ENCODE measurements around the gene KCMF1.

The KCMF1 gene

DNA sequence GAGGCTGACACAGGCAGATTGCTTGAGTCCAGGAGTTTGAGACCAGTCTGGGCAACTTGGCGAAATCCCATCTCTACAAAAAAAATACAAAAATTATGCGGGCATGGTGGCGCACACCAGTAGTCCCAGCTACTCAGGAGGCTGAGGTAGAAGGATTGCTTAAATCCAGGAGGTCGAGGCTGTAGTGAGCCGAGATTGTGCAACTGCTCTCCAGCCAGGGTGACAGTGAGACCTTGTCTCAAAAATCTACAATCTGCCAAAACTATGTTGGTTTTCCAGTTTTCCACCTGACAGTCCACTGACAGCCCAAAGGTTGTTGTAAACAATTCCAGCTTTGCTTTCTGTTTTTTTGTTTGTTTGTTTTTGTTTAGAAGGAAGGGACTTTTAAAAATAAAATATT, 51.3 kb downstream of the KCMF1 start:
- no peak for DNase-seq (ENCODE audit: low spot score)

GRCh38 chr2:85024372-85025047, 53.5 kb downstream of the KCMF1 start:
- DNase-seq (ENCODE audit: low spot score) = no peak

DNA sequence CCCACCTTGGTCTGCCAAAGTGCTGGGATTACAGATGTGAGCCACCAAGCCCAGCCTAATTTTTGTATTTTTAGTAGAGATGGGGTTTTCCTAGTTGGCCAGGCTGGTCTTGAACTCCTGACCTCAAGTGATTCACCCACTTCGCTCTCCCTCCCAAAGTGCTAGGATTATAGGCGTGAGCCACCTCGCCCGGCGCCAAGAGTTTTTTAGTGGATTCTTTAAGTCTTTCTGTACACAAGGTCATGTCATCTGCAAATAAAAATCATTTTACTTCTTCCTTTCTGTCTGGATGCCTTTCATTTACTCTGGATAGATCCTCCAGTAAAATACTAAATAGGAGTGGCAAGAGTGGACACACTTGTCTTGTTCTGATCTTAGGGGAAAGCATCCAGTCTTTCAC, 61.7 kb downstream of the KCMF1 start:
- no peak for DNase-seq (ENCODE audit: low spot score)

DNA sequence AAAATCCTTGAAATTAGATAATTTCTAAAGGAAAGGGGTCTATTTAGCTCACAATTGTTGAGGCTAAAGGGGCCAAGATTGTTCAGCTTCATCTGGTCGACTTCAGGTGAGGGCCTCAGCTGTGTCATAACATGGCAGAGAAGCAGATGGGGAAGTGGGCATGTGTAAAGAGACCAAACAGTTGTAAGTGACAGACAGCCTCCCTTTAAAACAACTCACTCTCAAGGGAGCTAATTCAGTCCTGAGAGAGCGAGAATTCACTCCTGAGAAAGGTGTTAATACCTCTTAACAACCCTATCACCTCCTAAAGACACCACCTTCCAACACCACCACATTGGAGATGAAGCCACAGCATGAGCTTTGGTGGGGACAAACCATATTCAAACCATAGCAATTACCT, 62.4 kb downstream of the KCMF1 start:
- DNase-seq (ENCODE audit: low spot score) = no peak

DNA sequence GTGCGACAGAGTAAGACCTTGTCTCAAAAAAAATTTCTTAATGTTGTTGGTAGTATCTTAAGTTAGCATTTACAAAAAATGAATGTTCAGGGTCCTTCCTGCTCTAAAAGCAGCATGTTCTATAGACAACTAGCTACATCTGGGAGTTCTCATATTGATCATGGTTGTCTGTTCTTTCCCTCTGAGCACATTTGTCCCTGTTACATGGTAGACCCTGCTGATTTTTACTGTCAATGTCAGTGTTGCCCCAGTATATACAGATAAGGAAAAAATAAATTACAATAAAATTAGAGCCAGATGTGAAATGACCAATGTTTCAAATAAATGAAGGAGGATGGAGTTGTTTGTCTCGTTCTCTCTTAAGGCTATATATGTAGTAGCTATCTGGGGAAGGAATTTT, 63.2 kb downstream of the KCMF1 start:
- DNase-seq (ENCODE audit: low spot score) = no peak

DNA sequence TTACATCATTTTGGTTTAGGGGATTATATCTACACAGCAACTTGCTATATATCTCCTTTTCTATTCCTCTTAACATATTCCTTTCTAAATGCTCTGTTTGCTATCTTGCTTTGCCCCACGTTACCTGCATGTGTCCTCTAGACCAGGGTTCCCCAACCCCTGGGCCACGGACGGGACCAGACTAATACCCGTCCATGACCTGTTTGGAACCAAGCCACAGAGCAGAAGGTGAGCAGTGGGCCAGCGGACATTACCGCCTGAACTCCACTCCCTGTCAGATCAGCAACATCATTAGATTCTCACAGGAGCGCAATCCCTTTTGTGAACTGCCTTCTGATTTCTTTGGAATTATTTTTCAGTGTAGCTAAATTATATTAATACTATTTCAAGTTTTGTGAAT, 66.7 kb downstream of the KCMF1 start:
- no peak for DNase-seq (ENCODE audit: low spot score)

GRCh38 chr2:85042330-85042729, 71.4 kb downstream of the KCMF1 start:
- no peak for DNase-seq (ENCODE audit: low spot score)

GRCh38 chr2:85048534-85048933, 77.6 kb downstream of the KCMF1 start:
- DNase-seq (ENCODE audit: low spot score) = no peak

- DNase-seq (ENCODE audit: low spot score) = no peak
Measured at GRCh38 chr2:85049236-85049635, 78.3 kb downstream of the KCMF1 start.

GRCh38 chr2:85053802-85054201, 82.8 kb downstream of the KCMF1 start:
- peak; percentile 81 for DNase-seq (ENCODE audit: low spot score)

GRCh38 chr2:85057226-85057962, 86.4 kb downstream of the KCMF1 start:
- DNase-seq (ENCODE audit: low spot score) = peak; percentile 18

- DNase-seq (ENCODE audit: low spot score) = no peak
Measured at GRCh38 chr2:85061896-85062295, 90.9 kb downstream of the KCMF1 start.

GRCh38 chr2:85062565-85062964, 91.6 kb downstream of the KCMF1 start:
- no peak for DNase-seq (ENCODE audit: low spot score)

- no peak for DNase-seq (ENCODE audit: low spot score)
Measured at GRCh38 chr2:85063981-85064599, 93.1 kb downstream of the KCMF1 start.

- DNase-seq (ENCODE audit: low spot score) = no peak
Measured at GRCh38 chr2:85064927-85065577, 94.1 kb downstream of the KCMF1 start.

DNA sequence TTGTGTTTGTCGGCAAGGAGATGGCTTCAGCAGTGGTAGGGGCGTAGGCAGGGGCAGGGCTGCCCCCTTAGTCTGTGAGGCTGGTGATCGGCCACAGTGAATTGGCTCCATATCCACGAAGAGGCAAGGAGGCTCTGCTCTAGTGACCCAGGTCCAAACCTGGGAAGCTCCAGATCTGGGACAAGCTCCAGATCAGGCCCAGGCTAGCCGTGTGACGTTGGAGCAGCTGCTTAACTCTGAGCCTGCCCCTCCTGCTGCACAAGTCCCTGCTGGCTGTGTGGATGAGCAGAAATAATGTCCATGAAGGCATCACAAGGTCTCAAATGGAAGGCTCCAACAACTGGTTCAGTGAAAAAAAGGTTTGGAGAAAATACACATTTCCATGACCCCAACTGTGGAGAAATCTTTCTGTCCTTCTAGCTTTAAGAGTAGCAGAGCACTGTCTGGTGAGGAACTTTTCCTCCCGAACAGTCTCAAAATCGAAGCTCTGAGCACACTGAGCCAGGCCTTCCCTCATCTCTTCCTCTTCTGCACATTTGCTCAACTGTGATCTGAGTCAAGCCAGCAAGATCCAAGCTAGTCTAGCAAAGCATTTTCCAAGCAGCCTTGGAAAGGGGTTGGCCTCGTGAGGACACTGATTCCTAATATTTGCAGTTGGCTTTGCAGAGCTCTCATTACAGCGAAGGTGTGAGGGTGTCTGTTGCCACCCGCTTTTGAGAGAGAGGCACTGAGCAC, 95.2 kb downstream of the KCMF1 start:
- no peak for DNase-seq (ENCODE audit: low spot score)

DNA sequence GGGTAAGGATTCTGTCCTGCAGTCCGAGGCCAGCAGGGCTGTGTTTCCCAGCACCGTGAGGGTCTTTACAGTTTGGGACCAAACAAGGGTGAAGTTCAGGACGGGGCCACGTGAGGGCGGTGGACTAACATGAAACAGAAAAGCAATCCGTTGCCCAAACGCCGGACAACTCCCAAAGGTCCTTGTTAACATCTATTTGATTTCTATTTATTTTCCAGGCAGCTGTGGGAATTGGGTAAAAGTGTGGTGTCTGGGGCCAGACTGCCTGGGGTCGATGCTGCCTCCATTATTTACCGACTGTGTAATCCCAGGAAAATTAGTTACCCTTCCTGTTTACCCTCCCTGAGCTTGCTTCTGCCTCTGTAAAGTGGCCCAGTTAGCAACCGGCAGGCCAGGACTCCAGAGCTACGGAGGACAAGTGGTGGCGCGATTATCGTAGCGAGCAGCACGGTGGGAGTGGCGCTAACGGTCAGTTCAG, 96.0 kb downstream of the KCMF1 start:
- peak; percentile 72 for DNase-seq (ENCODE audit: low spot score)

DNA sequence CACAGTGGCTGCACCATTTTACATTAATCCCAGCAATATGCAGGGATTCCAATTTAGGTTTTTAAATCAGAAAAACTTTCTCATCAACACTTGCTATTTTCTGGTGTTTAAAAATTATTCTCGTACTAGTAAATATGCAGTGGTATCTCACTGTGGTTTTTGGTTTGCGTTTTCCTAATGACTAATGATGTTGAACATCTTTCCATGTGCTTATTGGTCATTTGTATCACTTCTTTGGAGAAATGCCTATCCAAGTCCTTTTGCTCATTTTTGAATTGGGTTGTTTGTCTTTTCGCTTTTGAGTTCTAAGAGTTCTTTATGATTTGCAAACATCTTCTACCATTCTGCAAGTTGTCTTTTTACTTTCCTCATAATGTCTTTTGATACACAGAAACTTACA, 100.1 kb downstream of the KCMF1 start:
- no peak for DNase-seq (ENCODE audit: low spot score)

GRCh38 chr2:85073033-85073432, 102.1 kb downstream of the KCMF1 start:
- no peak for DNase-seq (ENCODE audit: low spot score)

GRCh38 chr2:85076618-85077274, 105.8 kb downstream of the KCMF1 start:
- DNase-seq (ENCODE audit: low spot score) = no peak

DNA sequence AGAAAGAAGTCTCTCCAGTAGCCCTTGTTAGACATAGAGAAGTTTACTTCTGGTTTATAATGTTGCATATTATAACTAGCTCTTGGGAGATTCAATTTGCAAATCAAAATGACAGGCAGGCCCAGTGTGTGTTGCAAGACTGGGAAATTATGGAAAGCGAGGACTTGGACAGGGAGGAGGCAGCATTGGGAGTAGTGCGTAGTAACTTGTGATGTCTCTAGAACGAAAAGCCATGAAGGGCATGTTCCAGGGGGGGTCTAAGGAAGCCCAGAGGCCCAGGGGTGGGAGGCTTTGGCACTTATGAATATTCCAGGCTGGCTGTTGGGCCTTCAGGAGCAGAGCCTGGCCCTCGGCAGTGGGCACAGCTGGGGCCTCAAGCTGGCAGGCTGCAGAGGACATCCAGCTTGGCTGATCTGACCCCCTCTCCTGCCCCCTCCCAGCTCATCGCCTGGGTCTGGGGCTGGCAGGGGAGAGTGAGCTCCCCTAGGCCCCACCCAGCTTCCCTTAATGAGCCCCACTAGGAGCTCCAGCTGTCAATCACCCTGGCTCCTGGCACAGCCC, 107.0 kb downstream of the KCMF1 start:
- no peak for DNase-seq (ENCODE audit: low spot score)

Measured in kidney tubule cell (primary cell).